Measurements from ENCODE around the gene SLC35F4.

SLC35F4 gene

GRCh38 chr14:57612946-57613345 lies 252.9 kb downstream of the SLC35F4 start:
- DNase-seq (ENCODE audit: low spot score): no peak

DNA sequence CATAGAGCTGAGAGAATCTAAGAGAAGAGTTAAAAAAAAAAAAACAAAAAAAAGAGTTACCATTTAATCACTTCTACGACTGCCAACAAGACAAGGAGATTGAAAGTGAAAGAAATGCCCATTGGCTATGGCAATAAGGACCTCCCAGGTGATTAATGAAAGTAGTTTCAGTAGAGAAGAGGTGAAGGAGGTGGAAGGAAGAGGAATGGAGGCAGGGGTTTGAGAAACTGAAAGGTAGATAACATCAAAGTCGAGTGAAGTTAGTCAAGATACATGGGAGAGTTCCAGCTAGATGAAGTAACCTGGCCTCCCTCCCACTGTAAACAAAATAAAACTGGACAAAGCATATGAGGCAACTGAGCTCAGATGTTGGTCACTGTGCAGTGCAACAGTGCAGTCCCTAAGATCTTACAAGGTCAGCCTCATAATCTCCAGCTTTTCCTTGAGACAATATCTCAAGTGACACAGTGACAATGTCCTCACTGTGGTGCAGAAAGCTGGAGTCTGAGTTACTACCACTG lies 254.3 kb downstream of the SLC35F4 start:
- no peak for DNase-seq (ENCODE audit: low spot score)

- DNase-seq (ENCODE audit: low spot score): no peak
These were observed 255.3 kb downstream of the SLC35F4 start for GRCh38 chr14:57610631-57611030.

GRCh38 chr14:57609192-57610075 lies 256.5 kb downstream of the SLC35F4 start:
- no peak for DNase-seq (ENCODE audit: low spot score)

GRCh38 chr14:57607086-57607485 lies 258.8 kb downstream of the SLC35F4 start:
- no peak for DNase-seq (ENCODE audit: low spot score)

GRCh38 chr14:57583396-57583795 lies 282.5 kb downstream of the SLC35F4 start:
- DNase-seq (ENCODE audit: low spot score): no peak

- no peak for DNase-seq (ENCODE audit: low spot score)
These were observed 283.1 kb downstream of the SLC35F4 start for GRCh38 chr14:57582746-57583145.

- DNase-seq (ENCODE audit: low spot score): no peak
These were observed 287.1 kb downstream of the SLC35F4 start for GRCh38 chr14:57578801-57579200.

DNA sequence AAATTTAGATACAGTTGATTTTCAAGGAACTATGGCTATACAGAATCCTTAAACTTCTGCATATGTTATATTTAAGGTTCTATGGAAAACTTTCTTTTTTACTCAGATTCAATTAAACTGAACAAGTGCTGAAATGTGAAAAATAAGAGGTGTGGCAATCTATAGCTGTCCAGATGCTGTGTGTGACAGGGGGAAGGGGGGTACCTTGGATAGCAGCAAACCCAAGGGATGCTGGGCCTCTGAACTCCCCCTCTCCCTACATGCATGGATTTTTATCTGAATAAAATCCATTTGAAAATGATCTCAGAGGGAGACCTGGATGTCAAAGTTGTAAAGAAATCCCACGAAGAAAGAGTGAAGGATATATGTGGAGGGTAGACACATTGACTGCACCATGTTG lies 289.4 kb downstream of the SLC35F4 start:
- DNase-seq (ENCODE audit: low spot score): no peak

GRCh38 chr14:57575482-57575881 lies 290.4 kb downstream of the SLC35F4 start:
- DNase-seq (ENCODE audit: low spot score): no peak

- no peak for DNase-seq (ENCODE audit: low spot score)
These were observed 291.1 kb downstream of the SLC35F4 start for GRCh38 chr14:57574617-57575288.

DNA sequence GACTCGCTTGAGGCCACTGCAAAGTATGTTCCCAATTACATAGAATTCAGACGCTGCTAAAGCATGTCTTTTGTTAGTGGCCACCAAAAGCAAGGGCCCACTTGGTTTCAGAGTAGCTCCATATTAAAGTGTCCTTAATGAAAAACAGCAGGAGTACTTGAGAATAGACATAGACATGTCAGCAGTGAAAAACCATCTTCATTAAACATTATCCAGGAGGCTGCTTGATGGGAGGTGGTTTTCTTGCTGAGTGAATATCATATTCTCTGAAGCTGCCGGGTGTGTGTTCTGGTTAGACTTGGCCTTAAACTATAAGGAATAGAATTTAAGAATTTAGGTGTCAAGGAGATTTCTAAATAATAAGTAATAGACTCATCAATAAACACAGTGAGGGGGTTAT lies 292.7 kb downstream of the SLC35F4 start:
- no peak for DNase-seq (ENCODE audit: low spot score)

DNA sequence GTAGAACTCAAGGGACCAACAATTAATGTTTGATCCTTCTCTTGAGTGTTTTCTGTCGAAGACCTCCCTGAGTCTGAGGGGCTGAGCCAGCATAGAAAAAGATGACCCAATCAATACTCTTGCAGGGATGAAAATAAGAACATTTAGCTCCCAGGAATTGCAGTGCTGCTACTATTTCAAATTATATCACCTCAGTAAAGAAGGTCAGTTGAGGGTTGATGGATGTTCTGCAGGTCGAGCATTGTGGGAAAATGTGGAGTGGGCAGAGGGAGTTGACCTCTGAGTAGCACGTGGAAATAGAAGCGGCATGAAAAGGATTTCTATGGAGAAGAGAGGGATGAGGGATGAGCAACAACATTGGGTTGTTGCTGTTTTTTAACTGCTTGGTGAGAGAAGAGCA lies 297.3 kb downstream of the SLC35F4 start:
- no peak for DNase-seq (ENCODE audit: low spot score)

DNA sequence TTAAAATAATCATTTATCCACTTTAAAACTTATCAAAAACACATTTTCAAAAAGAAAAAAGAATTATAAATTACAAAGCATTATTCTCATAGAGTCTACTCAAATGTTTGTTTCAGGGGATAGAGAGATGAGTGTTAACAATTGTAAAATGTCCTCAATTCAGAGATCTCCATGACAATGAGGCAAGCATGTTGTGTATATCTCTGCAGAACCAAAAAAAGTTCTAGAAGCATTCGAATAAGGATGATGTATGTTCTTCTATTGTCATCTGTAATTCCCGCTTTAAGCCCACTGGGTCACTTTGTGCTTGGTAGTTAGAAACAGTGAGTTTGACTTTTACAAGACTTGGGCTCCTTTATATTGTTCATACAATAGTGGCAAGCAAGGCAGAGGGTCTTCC lies 298.7 kb downstream of the SLC35F4 start:
- no peak for DNase-seq (ENCODE audit: low spot score)

GRCh38 chr14:57560681-57561080 lies 305.2 kb downstream of the SLC35F4 start:
- no peak for DNase-seq (ENCODE audit: low spot score)

GRCh38 chr14:57559576-57559975 lies 306.3 kb downstream of the SLC35F4 start:
- no peak for DNase-seq (ENCODE audit: low spot score)

DNA sequence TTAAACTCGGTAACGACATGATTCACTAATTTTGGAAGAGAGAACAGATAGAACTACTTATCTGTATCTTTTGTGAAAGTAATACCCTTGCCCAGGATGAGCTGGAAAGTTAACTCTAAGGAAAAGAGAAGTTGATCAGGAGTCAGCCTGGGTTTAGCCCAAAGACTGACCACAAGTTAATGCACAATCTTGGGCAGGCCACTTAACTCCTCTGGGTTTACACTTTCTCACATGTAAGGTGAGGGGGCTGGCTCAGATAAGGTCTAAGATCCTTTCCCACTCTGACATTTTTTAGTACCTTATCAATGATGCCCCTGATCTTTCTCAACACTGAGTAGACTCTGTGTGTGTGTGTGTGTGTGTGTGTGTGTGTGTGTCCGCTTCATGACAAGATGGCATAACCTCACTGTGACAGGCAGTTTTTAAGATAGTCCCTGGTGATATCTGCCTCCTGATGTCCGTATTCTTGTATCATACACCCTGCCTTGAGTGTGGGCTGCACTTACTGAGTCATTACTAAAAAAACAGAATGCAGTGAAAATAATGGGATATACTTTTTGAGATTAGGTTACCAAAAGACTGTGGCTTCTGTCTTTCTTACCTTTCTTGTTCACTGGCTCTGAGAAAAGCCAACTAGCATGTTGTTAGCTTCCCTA lies 316.0 kb downstream of the SLC35F4 start:
- DNase-seq (ENCODE audit: low spot score): no peak

- no peak for DNase-seq (ENCODE audit: low spot score)
These were observed 316.8 kb downstream of the SLC35F4 start for GRCh38 chr14:57549016-57549564.

GRCh38 chr14:57547131-57547530 lies 318.8 kb downstream of the SLC35F4 start:
- DNase-seq (ENCODE audit: low spot score): no peak

GRCh38 chr14:57533214-57533613 lies 332.7 kb downstream of the SLC35F4 start:
- peak; percentile 28 for DNase-seq (ENCODE audit: low spot score)

- DNase-seq (ENCODE audit: low spot score): no peak
These were observed 335.3 kb downstream of the SLC35F4 start for GRCh38 chr14:57530571-57530970.

DNA sequence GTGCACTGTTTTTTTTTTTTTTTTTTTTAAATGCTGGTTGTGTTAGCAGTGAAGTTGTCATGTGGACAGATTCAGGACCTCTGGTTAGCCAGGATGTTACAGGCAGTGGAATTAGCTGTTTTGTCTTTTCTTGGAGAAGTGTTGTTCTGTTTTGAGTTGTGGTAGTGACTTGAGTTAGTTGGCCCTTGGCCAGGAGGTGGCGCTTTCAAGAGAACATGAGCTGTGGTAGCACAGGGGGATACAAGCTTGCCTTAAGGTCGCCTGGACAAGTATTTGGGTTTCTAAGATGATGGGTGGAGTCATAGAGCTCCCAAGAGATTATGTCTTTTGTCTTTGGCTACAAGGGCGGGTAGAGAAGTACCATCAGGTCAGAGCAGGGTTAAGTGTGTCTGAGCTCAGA lies 338.9 kb downstream of the SLC35F4 start:
- DNase-seq (ENCODE audit: low spot score): no peak

Measured in activated CD4-positive, alpha-beta T cell treated with anti-CD3 and anti-CD28 coated beads, Interleukin-2, Interleukin-4, amounts not matched to agents 100 ng/mL and 50 ng/mL, durations not matched to agents 16 hours and 8 hours (primary cell).